Testis (tissue), 2 donors: ENCODE data around the gene NUDT8.

ENCODE experiments used
- CTCF ChIP-seq, 3 experiments: fragments of 450-650 bp in 2 of 3; fragments of 200-600 bp in 1 of 3; sonication (generic) in 1 of 3; IDR thresholded peaks; one replicate each; pipeline ENCODE4 v1.5.1; 2016 to 2019; ENCODE audit warnings: antibody characterized with exemption in 3 of 3, mild to moderate bottlenecking in 2 of 3, moderate library complexity in 1 of 3
- POLR2A ChIP-seq: fragments of 450-650 bp; IDR thresholded peaks from one replicate; pipeline ENCODE4 v1.6.1; 2017; ENCODE audit warnings: antibody characterized with exemption, mild to moderate bottlenecking, moderate library complexity

DNA sequence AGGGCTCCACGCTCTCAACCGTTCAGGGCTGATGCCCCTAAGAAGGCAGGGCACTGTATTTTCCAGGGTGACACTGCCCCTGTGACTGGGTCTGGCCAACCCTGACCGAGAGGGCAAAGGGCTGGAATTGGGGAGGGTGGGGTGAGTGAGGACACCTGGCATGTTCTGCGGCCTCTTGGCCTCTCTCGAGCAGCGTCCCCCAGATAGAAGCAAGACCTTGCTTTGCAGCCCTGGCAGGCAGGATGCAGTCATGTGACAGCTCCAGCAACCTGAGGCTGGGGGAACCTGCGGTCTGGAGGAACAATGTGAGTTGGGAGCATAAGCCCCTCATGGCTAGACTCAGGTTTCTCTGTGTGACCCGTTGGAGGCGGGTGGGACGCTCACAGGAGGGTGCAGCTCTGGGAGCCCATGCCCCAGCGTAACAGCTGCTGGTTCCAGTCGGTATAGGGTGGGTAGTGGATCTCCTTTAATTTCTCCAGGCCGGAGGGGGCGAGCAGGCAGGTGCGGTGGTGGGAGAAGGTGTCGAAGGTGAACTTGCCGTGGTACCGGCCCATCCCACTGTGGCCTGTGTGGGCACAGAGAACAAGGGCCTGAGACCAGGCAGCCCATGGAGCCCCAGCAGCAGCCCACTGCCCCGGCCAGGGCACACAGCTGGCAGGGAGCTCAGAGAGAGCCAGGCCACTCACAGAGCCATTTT is 33.2 kb upstream of the NUDT8 start:
- TF ChIP-seq CTCF (IDR thresholded peaks at IDR 0.05) = no peak
- TF ChIP-seq POLR2A = no peak
